ENCODE measurements around the gene SLIT1.

Gene SLIT1

DNA sequence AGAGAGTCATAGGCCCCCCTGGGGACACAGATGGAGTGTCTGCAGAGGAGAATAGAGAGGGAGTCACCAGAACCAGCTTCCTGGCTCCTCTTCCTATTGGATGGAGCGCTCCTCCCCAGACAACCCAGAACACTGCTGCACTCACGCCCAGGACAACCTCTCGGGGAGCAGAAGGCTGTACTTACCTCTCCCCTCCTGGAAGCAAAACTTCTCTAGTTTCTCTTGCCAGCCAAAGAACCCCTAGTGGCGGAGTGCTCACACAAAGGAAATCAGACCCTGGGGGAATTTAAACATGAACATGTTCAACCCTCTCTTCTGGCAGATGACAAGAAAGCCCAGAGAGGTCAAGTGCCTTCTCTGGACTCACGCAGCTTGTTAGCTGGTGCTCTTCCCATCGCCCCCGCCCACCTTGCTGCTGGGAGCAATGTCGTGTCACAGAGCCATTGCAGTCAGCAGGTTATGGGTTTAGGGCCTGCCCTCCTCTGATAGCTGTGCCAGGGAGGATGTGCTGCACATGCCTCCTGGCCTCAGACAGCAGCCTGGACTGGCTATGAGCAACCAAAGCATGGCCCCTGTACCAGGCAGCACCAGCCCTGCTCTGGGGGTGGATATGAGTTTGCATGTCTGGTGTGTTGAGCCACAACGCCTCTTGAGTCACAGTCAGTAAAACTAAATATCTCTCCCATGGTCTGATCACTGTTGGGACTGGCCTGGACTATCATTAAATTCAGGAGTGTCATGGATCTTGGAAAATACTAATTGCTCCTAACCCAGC is 84.4 kb downstream of the SLIT1 start:
- no peaks in the 10 kb centered on the region for H3K36me3 ChIP-seq (replicated peaks)
- no peak overlapping the region for H3K27ac ChIP-seq
- in situ Hi-C loops (cut with HindIII; ENCODE audit: low pct_ligation_motif_present, low sequenced_read_pairs), result no loop called here
- no peak for DNase-seq
- no peak overlapping the region for H3K4me3 ChIP-seq (ENCODE audit: low read depth, low read length)
- peaks cover 2% of the 10 kb centered on the region for H3K27me3 ChIP-seq (replicated peaks)
- TF ChIP-seq, protein P1, sequence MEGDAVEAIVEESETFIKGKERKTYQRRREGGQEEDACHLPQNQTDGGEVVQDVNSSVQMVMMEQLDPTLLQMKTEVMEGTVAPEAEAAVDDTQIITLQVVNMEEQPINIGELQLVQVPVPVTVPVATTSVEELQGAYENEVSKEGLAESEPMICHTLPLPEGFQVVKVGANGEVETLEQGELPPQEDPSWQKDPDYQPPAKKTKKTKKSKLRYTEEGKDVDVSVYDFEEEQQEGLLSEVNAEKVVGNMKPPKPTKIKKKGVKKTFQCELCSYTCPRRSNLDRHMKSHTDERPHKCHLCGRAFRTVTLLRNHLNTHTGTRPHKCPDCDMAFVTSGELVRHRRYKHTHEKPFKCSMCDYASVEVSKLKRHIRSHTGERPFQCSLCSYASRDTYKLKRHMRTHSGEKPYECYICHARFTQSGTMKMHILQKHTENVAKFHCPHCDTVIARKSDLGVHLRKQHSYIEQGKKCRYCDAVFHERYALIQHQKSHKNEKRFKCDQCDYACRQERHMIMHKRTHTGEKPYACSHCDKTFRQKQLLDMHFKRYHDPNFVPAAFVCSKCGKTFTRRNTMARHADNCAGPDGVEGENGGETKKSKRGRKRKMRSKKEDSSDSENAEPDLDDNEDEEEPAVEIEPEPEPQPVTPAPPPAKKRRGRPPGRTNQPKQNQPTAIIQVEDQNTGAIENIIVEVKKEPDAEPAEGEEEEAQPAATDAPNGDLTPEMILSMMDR (IDR thresholded peaks at IDR 0.05; ENCODE audit: low read depth, low read length, missing control alignments), result peak; percentile 25

DNA sequence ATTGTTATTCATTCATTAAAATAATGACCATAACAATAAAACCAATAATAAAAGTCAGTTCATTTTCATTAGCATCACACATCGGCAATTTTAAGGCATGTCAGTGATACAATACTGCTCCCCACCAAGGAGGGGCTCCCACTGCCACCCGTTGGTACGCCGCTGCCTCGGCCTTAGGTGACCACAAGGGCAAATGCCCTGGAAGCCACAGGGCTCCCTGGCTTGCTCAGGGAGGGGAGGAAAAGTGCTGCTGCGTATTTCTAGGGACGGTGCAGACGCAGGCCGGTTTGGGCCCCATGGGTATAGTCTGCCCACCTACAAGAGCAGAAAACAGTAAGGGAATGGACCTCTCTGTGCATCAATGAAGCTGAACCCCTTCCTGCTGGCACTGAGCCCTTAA is 85.1 kb downstream of the SLIT1 start:
- in situ Hi-C loops (cut with HindIII; ENCODE audit: low pct_ligation_motif_present, low sequenced_read_pairs), result no loop called here
- no peaks in the 10 kb centered on the region for H3K36me3 ChIP-seq (replicated peaks)
- no peak overlapping the region for H3K27ac ChIP-seq
- H3K27me3 ChIP-seq (replicated peaks), result peaks cover 6% of the 10 kb centered on the region
- DNase-seq, result no peak
- TF ChIP-seq, protein P1 (IDR thresholded peaks at IDR 0.05; ENCODE audit: low read depth, low read length, missing control alignments), result no peak
- no peak overlapping the region for H3K4me3 ChIP-seq (ENCODE audit: low read depth, low read length)

DNA sequence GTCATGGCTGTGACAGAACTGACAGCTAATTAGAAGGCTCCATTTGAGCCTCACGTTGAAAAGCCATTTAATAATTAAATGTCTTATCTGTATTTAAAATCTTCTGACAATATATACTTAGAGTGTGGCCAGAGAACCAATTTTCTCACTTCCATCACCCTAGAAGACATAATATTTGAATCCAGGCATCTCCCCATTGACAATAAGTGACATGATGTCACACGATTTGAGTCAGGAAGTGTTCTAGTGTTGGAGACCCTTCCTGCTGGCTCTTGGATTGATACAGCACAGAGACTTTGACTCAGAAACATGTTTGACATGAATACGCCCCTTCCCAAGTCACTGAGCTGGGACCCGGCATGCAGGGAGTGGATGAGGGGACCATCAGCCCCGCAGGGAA is 85.9 kb downstream of the SLIT1 start:
- TF ChIP-seq, protein P1 (IDR thresholded peaks at IDR 0.05; ENCODE audit: low read depth, low read length, missing control alignments), result no peak
- in situ Hi-C loops (cut with HindIII; ENCODE audit: low pct_ligation_motif_present, low sequenced_read_pairs), result no loop called here

DNA sequence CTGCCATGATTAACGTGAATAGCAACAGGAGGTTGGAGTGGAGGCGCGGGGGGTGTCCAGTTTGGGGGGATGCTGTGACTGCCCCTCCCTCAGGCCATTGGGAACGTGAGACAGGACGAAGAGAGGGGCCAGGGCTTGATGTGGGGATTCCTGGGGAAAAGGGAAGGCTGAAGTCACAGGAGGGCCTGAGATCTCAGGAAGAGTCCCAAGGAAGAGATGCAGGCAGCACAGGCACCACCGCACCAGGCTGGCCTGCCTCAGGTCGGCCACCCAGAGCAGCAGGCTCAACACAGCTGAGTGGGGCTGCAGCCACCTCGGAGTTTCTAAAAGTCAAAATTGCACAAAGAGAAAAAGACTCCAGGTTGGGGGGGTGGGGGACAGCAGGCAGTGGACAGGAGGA is 86.7 kb downstream of the SLIT1 start:
- TF ChIP-seq, protein P1 (IDR thresholded peaks at IDR 0.05; ENCODE audit: low read depth, low read length, missing control alignments), result no peak
- Histone ChIP-seq H3K4me3 (ENCODE audit: low read depth, low read length) (no peak overlapping the region), H3K27me3 (replicated peaks) (peaks cover 6% of the 10 kb centered on the region), H3K36me3 (replicated peaks) (no peaks in the 10 kb centered on the region), H3K27ac (no peak overlapping the region)
- in situ Hi-C loops (cut with HindIII; ENCODE audit: low pct_ligation_motif_present, low sequenced_read_pairs), result no loop called here
- no peak for DNase-seq

More for the DNA sequence above, 85.9 kb downstream of the SLIT1 start:
- Histone ChIP-seq H3K27me3 (replicated peaks) (peaks cover 6% of the 10 kb centered on the region), H3K27ac (no peak overlapping the region), H3K36me3 (replicated peaks) (no peaks in the 10 kb centered on the region), H3K4me3 (ENCODE audit: low read depth, low read length) (no peak overlapping the region)
- DNase-seq, result no peak

DNA sequence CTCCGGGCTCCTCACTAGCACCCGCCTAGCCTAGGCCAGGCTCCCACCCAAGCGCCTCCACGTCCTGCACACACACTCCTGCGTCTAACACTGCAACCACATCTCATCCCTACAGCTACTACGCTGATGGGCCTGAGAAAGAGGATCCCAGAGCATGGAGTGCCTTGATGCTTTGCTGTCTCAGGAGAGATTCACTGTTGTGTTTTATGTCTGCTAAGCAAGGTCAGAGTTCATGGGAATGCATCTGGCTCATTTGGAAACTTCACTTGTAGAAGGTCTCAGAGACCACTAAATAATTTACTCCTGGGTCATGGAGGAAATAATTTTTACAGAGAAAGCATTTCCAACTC is 88.7 kb downstream of the SLIT1 start:
- in situ Hi-C loops (cut with HindIII; ENCODE audit: low pct_ligation_motif_present, low sequenced_read_pairs), result no loop called here
- peaks cover 6% of the 10 kb centered on the region for H3K27me3 ChIP-seq (replicated peaks)
- no peak overlapping the region for H3K4me3 ChIP-seq (ENCODE audit: low read depth, low read length)
- H3K36me3 ChIP-seq (replicated peaks), result no peaks in the 10 kb centered on the region
- DNase-seq, result no peak
- TF ChIP-seq, protein P1 (IDR thresholded peaks at IDR 0.05; ENCODE audit: low read depth, low read length, missing control alignments), result no peak
- H3K27ac ChIP-seq, result no peak overlapping the region

Measured in brain microvascular endothelial cell (primary cell).